Embryonic facial prominence (tissue), 1 donor: ENCODE measurements around the gene SMC6.

ENCODE experiments used
- DNase-seq: peaks from one replicate; pipeline ENCODE4 v3.0.0-alpha.2; 2016; ENCODE audit errors: extremely low spot score

Gene SMC6

DNA sequence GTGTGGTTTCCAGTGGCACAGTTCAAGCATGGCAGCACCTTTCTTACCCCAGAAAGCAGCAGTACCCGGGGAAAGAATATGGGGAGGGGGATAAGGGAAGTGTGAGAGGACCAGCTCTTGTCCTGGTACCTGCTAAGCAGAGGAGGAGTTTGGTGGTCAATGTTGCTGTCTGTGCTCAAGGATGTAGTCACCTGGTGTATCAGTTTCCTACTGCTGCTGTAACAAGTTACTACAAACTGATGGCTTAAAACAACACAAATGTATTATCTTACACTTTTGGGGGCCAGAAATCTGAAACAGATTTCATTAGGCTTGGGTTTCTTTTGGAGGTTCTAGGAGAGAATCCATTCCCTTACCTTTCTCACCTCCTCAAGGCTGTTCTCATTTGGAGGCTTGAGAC is 135.7 kb downstream of the SMC6 start:
- DNase-seq: no peak

DNA sequence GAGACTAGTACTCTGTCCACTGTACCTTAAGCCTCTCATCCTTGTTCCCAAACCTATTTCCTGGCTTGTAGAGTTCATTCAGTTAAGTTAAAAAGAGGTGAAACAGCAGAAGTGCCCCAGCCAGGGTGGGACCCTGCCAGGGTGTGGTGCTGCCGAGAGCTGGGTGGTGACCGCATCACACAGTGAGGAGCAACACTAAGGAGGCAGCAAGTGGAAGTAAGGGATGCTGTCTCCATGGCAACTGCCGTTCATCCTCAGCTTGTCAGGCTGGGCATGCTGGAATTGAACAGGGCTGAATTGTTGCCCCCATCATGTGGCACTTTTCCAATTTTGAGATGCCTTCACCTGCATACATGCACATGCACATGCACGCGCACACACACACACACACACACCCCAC is 136.1 kb downstream of the SMC6 start:
- DNase-seq: no peak

DNA sequence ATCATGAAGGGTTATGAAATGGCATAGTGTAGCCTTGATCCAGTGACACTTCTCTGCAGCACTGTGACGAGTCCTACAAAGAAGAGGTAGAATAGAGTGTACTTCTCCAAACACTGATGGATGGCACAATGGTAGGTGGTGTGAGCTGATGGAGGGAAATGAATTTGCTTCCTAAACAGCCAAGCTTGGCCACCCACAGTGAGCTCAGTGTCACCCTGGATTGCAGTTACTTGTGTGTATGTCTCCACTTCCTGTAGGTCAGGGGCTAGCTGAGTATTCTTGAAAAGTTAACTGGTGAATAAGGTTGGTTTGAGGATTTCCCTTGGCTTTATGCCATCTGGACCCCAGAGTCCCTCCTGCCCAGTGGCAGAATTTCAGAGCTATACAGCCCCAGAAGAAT is 137.2 kb downstream of the SMC6 start:
- DNase-seq: no peak

DNA sequence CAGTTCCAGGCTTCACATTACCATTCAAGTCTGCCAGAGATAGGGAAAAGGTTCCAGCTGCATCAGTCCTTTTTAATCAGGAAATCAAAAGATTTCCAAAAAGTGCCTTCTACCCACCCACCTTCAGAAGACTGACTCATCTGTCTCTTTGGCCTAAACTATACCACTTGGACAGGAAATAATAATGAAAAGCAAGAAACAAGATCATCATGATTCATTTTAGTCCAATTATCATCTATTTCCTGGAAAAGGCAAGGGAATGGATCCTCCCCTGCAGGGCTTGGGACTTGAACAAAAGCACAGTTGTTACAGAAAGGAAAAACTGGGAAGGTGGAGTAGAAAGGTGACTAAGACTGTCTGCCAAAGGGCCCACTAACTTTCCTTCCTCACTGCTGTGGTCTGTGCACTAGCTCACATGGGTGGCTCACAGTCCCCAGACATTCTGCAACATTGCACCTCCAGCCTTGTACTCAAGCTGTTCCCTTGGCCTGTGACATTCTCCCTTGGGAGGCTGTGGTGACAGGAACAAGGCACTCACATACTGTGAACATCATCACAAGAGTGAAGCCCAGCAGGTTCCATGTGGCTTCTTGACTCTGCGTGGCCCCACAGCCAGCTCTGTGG is 137.8 kb downstream of the SMC6 start:
- DNase-seq: no peak

DNA sequence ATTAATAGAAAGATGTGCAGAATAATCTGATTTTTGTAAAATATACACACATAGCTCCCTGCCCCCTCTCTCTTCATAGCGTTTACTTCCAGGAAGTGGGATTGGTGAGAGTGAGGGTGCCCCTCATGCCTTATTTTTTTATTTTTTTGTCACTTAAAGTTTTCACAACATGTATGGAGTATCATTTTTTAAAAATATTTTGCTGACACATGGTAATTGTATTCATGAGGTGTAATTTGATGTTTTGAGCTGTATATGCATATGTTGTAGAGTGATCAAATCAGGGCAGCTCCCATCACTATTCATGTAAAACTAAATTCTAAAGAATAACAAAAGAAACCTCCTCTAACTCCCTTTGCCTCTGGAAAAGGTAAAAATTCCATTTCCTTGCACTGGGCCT is 138.5 kb downstream of the SMC6 start:
- no peak for DNase-seq

DNA sequence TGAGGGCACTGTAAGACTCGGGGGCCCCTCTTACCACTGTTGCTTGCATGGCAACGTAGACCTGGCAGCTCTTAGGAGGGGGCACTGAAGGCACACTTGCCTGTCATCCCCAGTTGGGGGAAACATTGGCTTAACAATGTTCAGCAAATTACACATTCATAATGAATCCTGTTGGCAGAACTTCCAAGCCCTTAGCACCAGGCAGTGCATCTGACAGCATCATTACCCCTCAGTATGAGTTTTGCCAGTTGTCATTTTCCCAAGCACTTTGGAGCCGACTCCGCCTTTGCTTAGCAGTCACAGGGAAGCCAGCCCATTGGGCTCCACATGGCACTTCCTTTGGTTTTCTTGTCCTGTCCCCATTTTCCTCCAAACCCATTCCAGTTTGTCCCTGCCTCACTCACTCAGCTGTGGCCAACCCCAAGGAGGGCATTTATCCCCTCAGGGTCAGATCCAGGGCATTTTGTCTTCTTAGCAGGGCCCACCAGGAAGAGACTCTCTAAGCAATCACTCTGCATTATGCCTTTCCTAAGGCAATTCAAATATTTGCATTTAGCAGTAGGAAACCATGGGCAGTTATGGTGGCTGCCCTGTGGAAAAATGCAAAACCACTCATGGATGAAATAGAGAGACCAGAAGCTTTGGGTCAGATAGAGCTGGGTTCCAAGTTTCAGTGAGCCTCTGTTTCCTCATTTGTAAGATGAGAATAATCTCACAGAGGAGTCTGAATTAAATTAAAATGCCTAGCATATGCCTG is 139.3 kb downstream of the SMC6 start:
- DNase-seq: no peak
